K562 (cell line): Measurements from ENCODE around the gene DENND5B.

Source experiments
- CBFB ChIP-seq: sonication (generic); formaldehyde crosslinking; IDR thresholded peaks from 2 replicates; pipeline ENCODE4 v1.4.0; 2020; ENCODE audit warnings: mild to moderate bottlenecking, missing genetic modification reagents
- GATAD2A ChIP-seq: fragments of 450-650 bp; IDR thresholded peaks from 2 replicates; pipeline ENCODE4 v1.6.1; 2017
- MAFK ChIP-seq: IDR thresholded peaks from 2 replicates; pipeline ENCODE4 v1.6.1; 2011; ENCODE audit warnings: low read length, improper control_type of control experiment
- MAZ ChIP-seq, 2 experiments: fragments of 450-650 bp in 1 of 2; sonication (generic) in 1 of 2; formaldehyde crosslinking; IDR thresholded peaks in 1 of 2; conservative IDR thresholded peaks in 1 of 2; 2 replicates each; pipeline versions ENCODE4 v1.4.0 to v1.5.0; 2020; ENCODE audit warnings: mild to moderate bottlenecking in 1 of 2, missing genetic modification reagents in 1 of 2
- NR3C1 ChIP-seq: sonication (generic); formaldehyde crosslinking; IDR thresholded peaks from 2 replicates; pipeline ENCODE4 v1.8.1; 2022; ENCODE audit warnings: missing genetic modification reagents
- POLR2A ChIP-seq: fragments of 450-650 bp; conservative IDR thresholded peaks from 2 replicates; pipeline ENCODE4 v1.6.1; 2016
- TCF3 ChIP-seq: sonication (generic); formaldehyde crosslinking; IDR thresholded peaks from 2 replicates; pipeline ENCODE4 v1.4.0; 2020; ENCODE audit warnings: mild to moderate bottlenecking, missing genetic modification reagents
- XRCC5 ChIP-seq: fragments of 200-400 bp; formaldehyde crosslinking; IDR thresholded peaks from 2 replicates; pipeline ENCODE4 v1.6.1; 2017; ENCODE audit warnings: low read depth, mild to moderate bottlenecking, low read length
- TF ChIP-seq, protein P1 (sequence below), 3 experiments: IDR thresholded peaks in 2 of 3; conservative IDR thresholded peaks in 1 of 3; 2 replicates each; pipeline ENCODE4 v1.5.1; 2011 to 2012; ENCODE audit warnings: low read length in 3 of 3, mild to moderate bottlenecking in 3 of 3, control low read depth in 2 of 3, improper control_type of control experiment in 1 of 3, inconsistent platforms in 1 of 3, low read depth in 1 of 3, mixed read lengths in 1 of 3, moderate library complexity in 1 of 3; ENCODE audit not compliant: insufficient read depth in 2 of 3
- TF ChIP-seq, protein P2 (sequence below): fragments of 250-450 bp; sonication (Bioruptor Pico); IDR thresholded peaks from 2 replicates; pipeline ENCODE4 v1.4.0; 2020; ENCODE audit warnings: borderline replicate concordance

DNA sequence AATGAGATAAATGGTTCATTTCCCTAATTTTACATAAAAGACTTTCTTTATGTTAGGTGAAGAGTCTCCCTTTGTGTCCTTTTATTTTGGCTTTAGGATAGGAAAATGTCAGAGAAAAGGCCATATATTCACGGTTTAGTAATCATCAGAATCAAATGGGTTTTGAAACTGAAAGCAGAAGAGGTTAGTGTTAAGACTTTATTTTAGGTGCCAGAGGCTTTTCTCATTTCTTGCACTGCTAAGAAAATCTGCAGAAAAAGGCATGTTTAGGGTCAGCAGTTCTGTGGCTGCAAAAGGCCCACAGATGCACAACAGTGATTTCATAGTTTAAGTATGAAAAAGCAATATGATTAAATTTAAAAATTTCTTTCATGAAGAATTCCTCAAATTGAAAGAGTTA is 184.6 kb downstream of the DENND5B start:
- TF ChIP-seq XRCC5, result no peak
- TF ChIP-seq NR3C1 (CRISPR knock-in tag), result no peak
- no peak for TF ChIP-seq CBFB
- TF ChIP-seq TCF3 (CRISPR knock-in tag), result no peak
- TF ChIP-seq, protein P1, sequence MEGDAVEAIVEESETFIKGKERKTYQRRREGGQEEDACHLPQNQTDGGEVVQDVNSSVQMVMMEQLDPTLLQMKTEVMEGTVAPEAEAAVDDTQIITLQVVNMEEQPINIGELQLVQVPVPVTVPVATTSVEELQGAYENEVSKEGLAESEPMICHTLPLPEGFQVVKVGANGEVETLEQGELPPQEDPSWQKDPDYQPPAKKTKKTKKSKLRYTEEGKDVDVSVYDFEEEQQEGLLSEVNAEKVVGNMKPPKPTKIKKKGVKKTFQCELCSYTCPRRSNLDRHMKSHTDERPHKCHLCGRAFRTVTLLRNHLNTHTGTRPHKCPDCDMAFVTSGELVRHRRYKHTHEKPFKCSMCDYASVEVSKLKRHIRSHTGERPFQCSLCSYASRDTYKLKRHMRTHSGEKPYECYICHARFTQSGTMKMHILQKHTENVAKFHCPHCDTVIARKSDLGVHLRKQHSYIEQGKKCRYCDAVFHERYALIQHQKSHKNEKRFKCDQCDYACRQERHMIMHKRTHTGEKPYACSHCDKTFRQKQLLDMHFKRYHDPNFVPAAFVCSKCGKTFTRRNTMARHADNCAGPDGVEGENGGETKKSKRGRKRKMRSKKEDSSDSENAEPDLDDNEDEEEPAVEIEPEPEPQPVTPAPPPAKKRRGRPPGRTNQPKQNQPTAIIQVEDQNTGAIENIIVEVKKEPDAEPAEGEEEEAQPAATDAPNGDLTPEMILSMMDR (IDR thresholded peaks at IDR 0.05 in 2 of 3, conservative IDR thresholded peaks at IDR 0.05 in 1 of 3; ENCODE audit: insufficient read depth in 2 of 3, low read depth in 1 of 3, low read length in 3 of 3), result no peak
- TF ChIP-seq MAFK, result no peak
- no peak for TF ChIP-seq MAZ (CRISPR knock-in tag; conservative IDR thresholded peaks at IDR 0.05 in 1 of 2, IDR thresholded peaks at IDR 0.05 in 1 of 2)
- no peak for TF ChIP-seq POLR2A
- no peak for TF ChIP-seq GATAD2A
- TF ChIP-seq, protein P2, sequence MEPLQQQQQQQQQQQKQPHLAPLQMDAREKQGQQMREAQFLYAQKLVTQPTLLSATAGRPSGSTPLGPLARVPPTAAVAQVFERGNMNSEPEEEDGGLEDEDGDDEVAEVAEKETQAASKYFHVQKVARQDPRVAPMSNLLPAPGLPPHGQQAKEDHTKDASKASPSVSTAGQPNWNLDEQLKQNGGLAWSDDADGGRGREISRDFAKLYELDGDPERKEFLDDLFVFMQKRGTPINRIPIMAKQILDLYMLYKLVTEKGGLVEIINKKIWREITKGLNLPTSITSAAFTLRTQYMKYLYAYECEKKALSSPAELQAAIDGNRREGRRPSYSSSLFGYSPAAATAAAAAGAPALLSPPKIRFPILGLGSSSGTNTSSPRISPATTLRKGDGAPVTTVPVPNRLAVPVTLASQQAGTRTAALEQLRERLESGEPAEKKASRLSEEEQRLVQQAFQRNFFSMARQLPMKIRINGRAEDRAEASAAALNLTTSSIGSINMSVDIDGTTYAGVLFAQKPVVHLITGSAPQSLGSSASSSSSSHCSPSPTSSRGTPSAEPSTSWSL (CRISPR knock-in tag), result no peak
